HL-60 (cell line): ENCODE results near the gene GNG7.

ENCODE experiments used
- DNase-seq, 2 experiments: peaks; one replicate each; pipeline ENCODE4 v3.0.0-alpha.2; 2010 to 2020; ENCODE audit warnings: low read depth in 1 of 2, low spot score in 1 of 2
- H3K27ac ChIP-seq: fragments of 250-450 bp; sonication (Bioruptor Pico); replicated peaks from 2 replicates; pipeline ENCODE4 v1.5.1; 2020; ENCODE audit warnings: mild to moderate bottlenecking, moderate library complexity
- H3K27me3 ChIP-seq: fragments of 250-450 bp; sonication (Bioruptor Pico); 2 replicates; pipeline ENCODE4 v1.5.1; 2021; ENCODE audit warnings: mild to moderate bottlenecking, moderate library complexity; ENCODE audit not compliant: insufficient read depth, poor library complexity, severe bottlenecking
- H3K4me3 ChIP-seq: replicated peaks from 2 replicates; pipeline ENCODE4 v1.5.1; 2011; ENCODE audit warnings: mild to moderate bottlenecking, control low read depth, low read length; ENCODE audit not compliant: insufficient read depth
- GABPA ChIP-seq: IDR thresholded peaks from 2 replicates; pipeline ENCODE4 v1.6.1; 2012; ENCODE audit warnings: low read depth
- POLR2AphosphoS5 ChIP-seq: IDR thresholded peaks from 2 replicates; pipeline ENCODE4 v1.6.1; 2012; ENCODE audit warnings: low read depth
- SPI1 ChIP-seq: IDR thresholded peaks from 2 replicates; pipeline ENCODE4 v1.6.1; 2012; ENCODE audit warnings: low read depth, mild to moderate bottlenecking, borderline replicate concordance
- long read RNA-seq: library from polyadenylated mRNA; unstranded; transcript quantifications from one replicate; pipeline ENCODE4 v2.0.0, GENCODE V29; 2020
- TF ChIP-seq, protein P1 (sequence below): IDR thresholded peaks from one replicate; pipeline ENCODE4 v1.5.1; 2011; ENCODE audit warnings: low read length, control low read depth, inconsistent platforms; ENCODE audit not compliant: insufficient read depth
- TF ChIP-seq, protein P2 (sequence below): IDR thresholded peaks from 2 replicates; pipeline ENCODE4 v1.6.1; 2012; ENCODE audit warnings: low read depth; ENCODE audit not compliant: insufficient replicate concordance

GNG7 gene
- long read RNA-seq, full-length matches to known transcripts: 10 of 15 reads
- long read RNA-seq, partial matches to known transcripts: 0 of 15 reads
- long read RNA-seq, other reads (novel, unspliced or antisense): 5 of 15 reads

DNA sequence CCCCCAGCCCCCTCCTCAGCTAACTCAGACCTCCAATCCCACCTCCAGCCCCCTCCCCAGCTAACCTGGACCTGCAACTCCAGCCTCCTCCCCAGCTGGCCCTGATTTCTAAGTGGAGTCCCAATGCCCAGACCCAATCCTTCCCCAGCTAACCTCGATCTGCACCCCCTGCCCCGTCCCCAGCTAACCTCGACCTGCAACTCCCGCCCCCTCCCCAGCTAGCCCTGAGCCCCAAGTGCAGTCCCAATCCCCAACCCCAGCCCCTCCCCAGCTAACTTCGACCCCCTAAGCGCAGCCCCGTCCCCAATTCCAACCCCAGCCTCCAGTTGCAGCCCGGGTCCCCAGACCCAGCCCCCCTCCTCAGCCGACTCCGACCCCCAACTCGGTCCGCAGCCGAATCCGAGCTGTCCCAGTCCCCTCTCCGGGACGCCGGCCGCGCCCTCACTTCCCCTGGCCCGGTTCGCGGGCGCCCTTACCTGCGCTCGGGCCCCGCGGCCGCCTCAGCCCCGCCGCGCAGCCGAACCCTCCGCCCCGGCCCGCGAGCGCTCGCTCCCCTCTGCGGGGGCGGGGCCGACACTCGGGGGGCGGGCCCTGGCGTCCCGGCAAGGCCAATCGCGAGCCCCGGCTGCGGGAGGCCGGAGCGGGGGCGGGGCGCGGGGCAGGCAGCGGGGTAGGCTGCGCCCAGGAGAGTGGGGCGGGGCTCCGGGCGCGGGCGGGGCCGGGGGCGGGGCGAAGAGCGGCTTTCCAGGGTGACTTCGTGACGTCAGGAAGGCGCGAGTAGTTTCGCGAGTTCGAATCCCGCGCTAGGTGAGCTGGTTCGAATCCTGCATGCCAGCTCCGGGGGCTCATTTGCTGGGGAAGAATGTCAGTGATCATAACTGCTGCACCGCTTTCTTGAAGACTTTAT lies at the start of gene GNG7:
GNG7 (minus strand) TSS at position 525 of the 907 bp plus-strand sequence. CDS start 182,006 bp downstream, outside the sequence.
- Histone ChIP-seq H3K4me3 (peak within 1 kb of the TSS; percentile 70), H3K27ac (no peak within 1 kb of the TSS), H3K27me3 (no peaks in the 10 kb centered on the region)
- TF ChIP-seq POLR2AphosphoS5 (no peak), SPI1 (no peak), GABPA (no peak)
- TF ChIP-seq, protein P1, sequence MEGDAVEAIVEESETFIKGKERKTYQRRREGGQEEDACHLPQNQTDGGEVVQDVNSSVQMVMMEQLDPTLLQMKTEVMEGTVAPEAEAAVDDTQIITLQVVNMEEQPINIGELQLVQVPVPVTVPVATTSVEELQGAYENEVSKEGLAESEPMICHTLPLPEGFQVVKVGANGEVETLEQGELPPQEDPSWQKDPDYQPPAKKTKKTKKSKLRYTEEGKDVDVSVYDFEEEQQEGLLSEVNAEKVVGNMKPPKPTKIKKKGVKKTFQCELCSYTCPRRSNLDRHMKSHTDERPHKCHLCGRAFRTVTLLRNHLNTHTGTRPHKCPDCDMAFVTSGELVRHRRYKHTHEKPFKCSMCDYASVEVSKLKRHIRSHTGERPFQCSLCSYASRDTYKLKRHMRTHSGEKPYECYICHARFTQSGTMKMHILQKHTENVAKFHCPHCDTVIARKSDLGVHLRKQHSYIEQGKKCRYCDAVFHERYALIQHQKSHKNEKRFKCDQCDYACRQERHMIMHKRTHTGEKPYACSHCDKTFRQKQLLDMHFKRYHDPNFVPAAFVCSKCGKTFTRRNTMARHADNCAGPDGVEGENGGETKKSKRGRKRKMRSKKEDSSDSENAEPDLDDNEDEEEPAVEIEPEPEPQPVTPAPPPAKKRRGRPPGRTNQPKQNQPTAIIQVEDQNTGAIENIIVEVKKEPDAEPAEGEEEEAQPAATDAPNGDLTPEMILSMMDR: no peak
- TF ChIP-seq, protein P2, sequence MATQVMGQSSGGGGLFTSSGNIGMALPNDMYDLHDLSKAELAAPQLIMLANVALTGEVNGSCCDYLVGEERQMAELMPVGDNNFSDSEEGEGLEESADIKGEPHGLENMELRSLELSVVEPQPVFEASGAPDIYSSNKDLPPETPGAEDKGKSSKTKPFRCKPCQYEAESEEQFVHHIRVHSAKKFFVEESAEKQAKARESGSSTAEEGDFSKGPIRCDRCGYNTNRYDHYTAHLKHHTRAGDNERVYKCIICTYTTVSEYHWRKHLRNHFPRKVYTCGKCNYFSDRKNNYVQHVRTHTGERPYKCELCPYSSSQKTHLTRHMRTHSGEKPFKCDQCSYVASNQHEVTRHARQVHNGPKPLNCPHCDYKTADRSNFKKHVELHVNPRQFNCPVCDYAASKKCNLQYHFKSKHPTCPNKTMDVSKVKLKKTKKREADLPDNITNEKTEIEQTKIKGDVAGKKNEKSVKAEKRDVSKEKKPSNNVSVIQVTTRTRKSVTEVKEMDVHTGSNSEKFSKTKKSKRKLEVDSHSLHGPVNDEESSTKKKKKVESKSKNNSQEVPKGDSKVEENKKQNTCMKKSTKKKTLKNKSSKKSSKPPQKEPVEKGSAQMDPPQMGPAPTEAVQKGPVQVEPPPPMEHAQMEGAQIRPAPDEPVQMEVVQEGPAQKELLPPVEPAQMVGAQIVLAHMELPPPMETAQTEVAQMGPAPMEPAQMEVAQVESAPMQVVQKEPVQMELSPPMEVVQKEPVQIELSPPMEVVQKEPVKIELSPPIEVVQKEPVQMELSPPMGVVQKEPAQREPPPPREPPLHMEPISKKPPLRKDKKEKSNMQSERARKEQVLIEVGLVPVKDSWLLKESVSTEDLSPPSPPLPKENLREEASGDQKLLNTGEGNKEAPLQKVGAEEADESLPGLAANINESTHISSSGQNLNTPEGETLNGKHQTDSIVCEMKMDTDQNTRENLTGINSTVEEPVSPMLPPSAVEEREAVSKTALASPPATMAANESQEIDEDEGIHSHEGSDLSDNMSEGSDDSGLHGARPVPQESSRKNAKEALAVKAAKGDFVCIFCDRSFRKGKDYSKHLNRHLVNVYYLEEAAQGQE: no peak
- peak; percentile 78 to 87 for DNase-seq

DNA sequence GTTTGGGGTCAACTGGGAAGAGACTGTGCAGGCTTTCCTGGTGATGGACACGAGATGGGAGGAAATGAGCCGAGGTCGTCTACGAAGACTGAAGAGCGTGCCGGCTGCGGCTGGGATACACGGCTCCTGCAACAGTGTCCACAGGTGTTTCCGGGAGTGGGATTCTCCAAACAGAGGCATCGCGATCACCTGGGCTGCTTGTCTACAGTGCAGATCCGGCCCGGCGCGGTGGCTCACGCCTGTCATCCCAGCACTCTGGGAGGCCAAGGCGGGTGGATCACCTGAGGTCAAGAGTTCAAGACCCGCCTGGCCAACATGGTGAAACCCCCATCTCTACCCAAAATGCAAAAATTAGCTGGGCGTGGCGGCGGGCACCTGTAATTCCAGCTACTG lies 48.9 kb upstream of the GNG7 start:
- no peak for TF ChIP-seq GABPA
- TF ChIP-seq, protein P2: no peak
- no peak for TF ChIP-seq POLR2AphosphoS5
- TF ChIP-seq SPI1: no peak
- TF ChIP-seq, protein P1: no peak

DNA sequence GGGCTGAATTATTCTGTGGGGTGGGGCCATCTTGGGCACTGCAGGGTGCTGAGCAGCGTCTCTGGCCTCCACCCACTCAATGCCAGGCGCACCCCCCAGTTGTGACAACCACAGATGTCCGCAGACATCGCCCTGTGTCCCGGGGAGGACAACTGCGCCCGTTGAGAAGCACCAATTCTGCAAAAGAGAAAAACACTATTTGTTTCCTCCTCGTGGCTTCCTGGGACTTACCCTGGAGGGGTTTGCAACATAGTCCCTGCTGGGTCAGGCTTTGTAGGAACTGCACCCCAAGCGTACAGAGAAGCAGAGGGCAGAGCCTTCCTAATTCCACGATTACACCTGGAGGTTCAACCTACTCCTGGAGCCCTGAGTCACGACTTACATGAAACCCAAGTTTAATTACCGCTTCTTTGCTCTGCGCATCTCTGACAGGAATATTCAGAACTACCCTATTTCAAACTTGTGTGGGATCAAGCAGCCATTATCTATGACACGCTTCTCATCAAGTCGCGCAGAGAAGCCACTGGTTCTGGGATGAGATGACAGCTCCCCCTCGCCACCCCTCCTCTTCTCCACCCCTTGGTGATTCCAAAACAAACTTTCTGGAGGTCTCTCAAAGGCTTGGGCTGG lies 48.4 kb upstream of the GNG7 start:
- TF ChIP-seq, protein P1: no peak
- TF ChIP-seq POLR2AphosphoS5: no peak
- no peak for TF ChIP-seq GABPA
- TF ChIP-seq, protein P2: no peak
- TF ChIP-seq SPI1: no peak
- Histone ChIP-seq H3K27me3 (no peaks in the 10 kb centered on the region), H3K27ac (no peak overlapping the region), H3K4me3 (no peak overlapping the region)
- peak in 1 of 2 experiments; percentile 47 for DNase-seq

More for the DNA sequence above, 48.9 kb upstream of the GNG7 start:
- no peak overlapping the region for H3K27ac ChIP-seq
- no peak for DNase-seq
- no peak overlapping the region for H3K4me3 ChIP-seq
- H3K27me3 ChIP-seq: no peaks in the 10 kb centered on the region
